Stimulated activated memory B cell treated with anti-CD40 and anti-IgM and Interleukin-4, amounts not matched to agents 10 μg/mL and 1 μg/mL and 100 μg/mL, for 72 hours (primary cell): ENCODE results near the gene KIAA1958.

Experiments used
- ATAC-seq: fragments of 150-1000 bp; cut with Tn5 transposase; 2 replicates; pipeline ENCODE4 v1.10.0; 2021
- H3K27ac Mint-ChIP-seq: one replicate; pipeline ENCODE4 v1.8.0; 2022; ENCODE audit warnings: mild to moderate bottlenecking, mixed read lengths
- H3K27me3 Mint-ChIP-seq: one replicate; pipeline ENCODE4 v1.8.0; 2022; ENCODE audit warnings: mixed read lengths
- H3K36me3 Mint-ChIP-seq: one replicate; pipeline ENCODE4 v1.8.0; 2022; ENCODE audit warnings: mixed read lengths
- H3K4me1 Mint-ChIP-seq: one replicate; pipeline ENCODE4 v1.8.0; 2022; ENCODE audit warnings: mixed read lengths
- H3K4me3 Mint-ChIP-seq: one replicate; pipeline ENCODE4 v1.8.0; 2022; ENCODE audit warnings: mild to moderate bottlenecking, moderate library complexity, mixed read lengths
- H3K9me3 Mint-ChIP-seq: one replicate; pipeline ENCODE4 v1.8.0; 2022; ENCODE audit warnings: mixed read lengths

The KIAA1958 gene

GRCh38 chr9:112552229-112553056 lies 65.8 kb downstream of the KIAA1958 start:
- Mint-ChIP-seq H3K9me3 (no peaks in the 10 kb centered on the region), H3K4me3 (no peak overlapping the region), H3K27me3 (no peaks in the 10 kb centered on the region), H3K4me1 (peaks cover 8% of the 10 kb centered on the region), H3K27ac (no peak overlapping the region), H3K36me3 (no peaks in the 10 kb centered on the region)
- ATAC-seq = no peak

- Mint-ChIP-seq H3K4me3 (no peak overlapping the region), H3K36me3 (no peaks in the 10 kb centered on the region), H3K27me3 (no peaks in the 10 kb centered on the region), H3K4me1 (peaks cover 8% of the 10 kb centered on the region), H3K9me3 (no peaks in the 10 kb centered on the region), H3K27ac (no peak overlapping the region)
- no peak for ATAC-seq
These were observed 66.7 kb downstream of the KIAA1958 start for GRCh38 chr9:112553256-112553826.

DNA sequence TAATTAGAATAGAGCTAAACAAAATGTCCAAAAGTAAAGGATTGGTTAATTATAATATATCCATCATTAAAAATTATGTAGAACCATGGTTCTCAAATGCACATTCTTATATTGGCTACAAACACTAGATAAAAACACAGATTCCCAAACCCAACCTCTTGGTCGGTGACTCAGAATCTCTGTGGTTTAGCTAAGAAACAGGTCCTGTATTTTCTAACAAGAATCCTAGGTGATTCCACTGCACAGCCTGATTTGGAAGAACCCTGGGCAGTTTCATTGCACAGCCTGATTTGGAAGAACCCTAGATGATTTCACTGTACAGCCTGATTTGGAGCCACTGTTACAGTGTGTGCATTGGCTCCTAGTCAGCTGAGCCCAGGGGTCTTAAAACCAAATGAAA lies 67.9 kb downstream of the KIAA1958 start:
- Mint-ChIP-seq H3K4me3 (no peak overlapping the region), H3K36me3 (no peaks in the 10 kb centered on the region), H3K4me1 (peaks cover 9% of the 10 kb centered on the region), H3K9me3 (no peaks in the 10 kb centered on the region), H3K27ac (no peak overlapping the region), H3K27me3 (no peaks in the 10 kb centered on the region)
- no peak for ATAC-seq

- peaks cover 6% of the 10 kb centered on the region for H3K4me1 Mint-ChIP-seq
- H3K36me3 Mint-ChIP-seq = no peaks in the 10 kb centered on the region
These were observed 68.5 kb downstream of the KIAA1958 start for GRCh38 chr9:112555101-112555643.

GRCh38 chr9:112555844-112556482 lies 69.3 kb downstream of the KIAA1958 start:
- Mint-ChIP-seq H3K9me3 (no peaks in the 10 kb centered on the region), H3K27me3 (no peaks in the 10 kb centered on the region), H3K27ac (no peak overlapping the region), H3K4me1 (peaks cover 6% of the 10 kb centered on the region), H3K4me3 (no peak overlapping the region), H3K36me3 (no peaks in the 10 kb centered on the region)
- no peak for ATAC-seq

More at GRCh38 chr9:112555101-112555643, 68.5 kb downstream of the KIAA1958 start:
- Mint-ChIP-seq H3K27ac (no peak overlapping the region), H3K27me3 (no peaks in the 10 kb centered on the region), H3K9me3 (no peaks in the 10 kb centered on the region), H3K4me3 (no peak overlapping the region)
- no peak for ATAC-seq

DNA sequence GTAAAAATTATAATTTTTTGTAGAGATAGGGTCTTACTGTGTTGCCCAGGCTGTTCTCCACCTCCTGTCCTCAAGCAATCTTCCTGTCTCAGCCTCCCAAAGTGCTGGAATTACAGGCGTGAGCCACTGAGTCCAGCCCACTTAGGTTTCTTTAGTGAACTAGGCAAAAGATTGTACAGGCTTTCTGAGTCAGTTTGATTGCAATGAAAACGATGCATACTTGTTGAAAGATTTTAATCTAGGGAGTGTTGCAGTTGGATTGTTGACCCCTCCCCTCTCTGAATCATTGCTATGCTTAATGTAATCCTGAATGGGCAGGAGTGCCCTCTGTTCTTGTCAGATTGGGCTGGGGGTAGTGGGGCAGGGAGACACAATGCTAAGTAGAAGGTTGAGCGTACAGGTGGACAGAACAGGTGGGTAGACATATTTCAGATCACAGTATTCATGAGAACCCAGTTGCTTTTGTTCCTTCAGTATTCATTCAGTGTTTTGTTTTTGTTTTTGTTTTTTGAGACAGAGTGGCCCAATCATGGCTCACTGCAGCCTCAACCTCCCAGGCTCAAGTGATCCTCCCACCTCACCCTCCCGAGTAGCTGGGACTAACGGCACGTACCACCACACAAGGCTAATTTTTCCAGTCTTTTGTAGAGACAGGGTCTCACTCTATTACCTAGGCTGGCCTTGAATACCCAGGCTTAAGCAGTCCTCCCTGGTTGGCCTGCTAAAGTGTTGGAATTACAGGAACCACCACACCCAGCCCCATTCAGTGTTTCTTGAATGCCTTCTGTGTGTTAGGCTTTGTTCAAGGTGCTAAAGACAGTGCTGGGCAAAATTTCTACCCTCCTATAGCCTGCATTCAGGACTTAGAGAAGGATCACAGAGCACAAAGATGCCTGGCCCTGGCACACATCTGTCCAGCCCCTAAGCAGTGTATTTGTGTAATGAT lies 70.1 kb downstream of the KIAA1958 start:
- no peak overlapping the region for H3K27ac Mint-ChIP-seq
- peaks cover 6% of the 10 kb centered on the region for H3K4me1 Mint-ChIP-seq
- no peak overlapping the region for H3K4me3 Mint-ChIP-seq
- H3K9me3 Mint-ChIP-seq = no peaks in the 10 kb centered on the region
- no peak for ATAC-seq
- no peaks in the 10 kb centered on the region for H3K27me3 Mint-ChIP-seq
- no peaks in the 10 kb centered on the region for H3K36me3 Mint-ChIP-seq

DNA sequence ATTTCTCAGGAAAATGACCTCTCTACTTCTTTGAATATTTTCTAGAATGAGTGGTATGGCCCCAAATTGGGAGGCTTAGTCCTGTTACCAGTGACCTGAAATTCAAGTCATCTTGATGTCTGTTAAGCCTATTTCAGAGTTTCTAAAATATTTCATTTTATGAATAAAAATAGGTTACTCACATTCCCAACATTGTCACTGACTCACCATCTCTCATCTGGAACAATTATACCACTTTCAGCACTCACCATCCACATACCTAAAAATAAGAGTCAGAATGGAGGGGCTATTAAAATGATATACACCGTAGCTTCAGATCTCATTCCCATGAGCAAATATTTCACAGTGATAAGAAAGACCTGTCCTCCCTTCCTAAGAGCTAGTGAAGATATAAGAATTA lies 71.8 kb downstream of the KIAA1958 start:
- Mint-ChIP-seq H3K36me3 (no peaks in the 10 kb centered on the region), H3K27me3 (no peaks in the 10 kb centered on the region), H3K4me1 (peaks cover 6% of the 10 kb centered on the region), H3K9me3 (no peaks in the 10 kb centered on the region), H3K27ac (no peak overlapping the region), H3K4me3 (no peak overlapping the region)
- no peak for ATAC-seq

- no peak for ATAC-seq
- no peak overlapping the region for H3K4me3 Mint-ChIP-seq
- peaks cover 6% of the 10 kb centered on the region for H3K4me1 Mint-ChIP-seq
- no peak overlapping the region for H3K27ac Mint-ChIP-seq
- no peaks in the 10 kb centered on the region for H3K9me3 Mint-ChIP-seq
- H3K36me3 Mint-ChIP-seq = no peaks in the 10 kb centered on the region
- H3K27me3 Mint-ChIP-seq = no peaks in the 10 kb centered on the region
These were observed 72.4 kb downstream of the KIAA1958 start for GRCh38 chr9:112558978-112559377.

DNA sequence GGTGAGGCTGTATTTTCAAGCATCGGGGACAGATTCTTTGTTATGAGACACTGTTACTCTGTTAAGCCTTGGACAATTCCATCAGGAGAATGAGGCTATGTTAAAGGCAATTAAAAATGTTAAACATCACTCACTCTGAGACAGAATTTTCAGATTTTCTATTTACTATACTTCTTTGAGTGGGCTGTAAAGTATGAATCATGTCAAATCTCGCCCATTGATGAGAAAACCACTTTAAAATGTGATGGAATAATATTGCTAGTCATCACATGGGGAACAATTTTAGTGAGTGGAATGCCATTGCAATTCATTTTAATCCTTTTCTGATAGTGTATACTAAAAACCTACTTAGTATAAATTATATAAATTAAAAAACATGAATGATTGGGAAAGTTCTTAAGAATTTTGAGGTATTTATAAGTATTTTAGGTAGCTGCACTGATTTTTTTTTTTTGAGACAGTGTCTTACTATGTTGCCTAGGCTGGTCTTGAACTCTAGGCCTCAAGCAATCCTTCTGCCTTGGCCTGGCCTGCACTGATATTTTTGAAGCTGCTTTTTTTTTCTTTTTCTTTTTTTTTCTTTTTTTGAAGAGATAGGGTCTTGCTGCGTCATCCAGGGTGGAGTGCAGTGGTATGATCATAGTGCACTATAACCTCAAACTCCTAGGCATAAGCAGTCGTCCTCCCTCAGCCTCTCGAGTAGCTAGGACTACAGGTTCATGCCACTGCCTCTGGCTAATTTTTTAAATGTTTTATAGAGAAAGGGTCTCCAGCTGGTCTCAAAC lies 73.2 kb downstream of the KIAA1958 start:
- H3K27ac Mint-ChIP-seq = no peak overlapping the region
- no peak overlapping the region for H3K4me3 Mint-ChIP-seq

DNA sequence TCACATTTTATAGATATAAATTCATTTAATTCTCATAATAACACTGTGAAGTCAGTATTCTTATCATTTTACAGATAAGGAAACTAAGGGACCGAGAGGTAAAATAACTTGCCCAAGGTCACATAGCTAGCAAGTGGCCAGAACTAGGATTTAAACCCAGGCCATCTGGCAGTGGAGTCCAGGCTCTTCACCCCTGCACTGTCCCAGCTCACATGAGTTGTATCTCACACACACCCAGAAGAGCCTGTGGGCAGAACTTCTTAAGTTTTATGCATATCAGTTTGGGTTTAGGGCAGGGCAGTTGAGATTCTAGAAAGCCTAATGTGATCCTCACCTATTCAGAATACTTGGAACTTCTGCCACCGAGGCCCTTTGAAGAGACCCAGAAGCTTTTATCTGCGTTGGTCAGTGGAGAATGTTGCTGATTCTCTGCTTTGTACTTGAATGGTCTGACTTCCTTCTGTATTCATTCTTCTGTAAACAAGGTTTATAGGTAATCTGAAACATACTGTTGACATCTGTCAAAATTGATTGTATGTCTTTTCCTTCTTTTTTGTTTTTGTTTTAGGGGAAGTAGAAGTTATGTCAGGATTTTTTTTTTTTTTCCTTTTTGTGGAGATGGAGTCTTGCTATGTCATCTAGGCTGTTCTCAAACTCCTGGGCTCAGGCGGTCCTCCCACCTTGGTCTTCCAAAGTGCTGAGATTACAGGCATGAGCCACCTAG lies 75.8 kb downstream of the KIAA1958 start:
- Mint-ChIP-seq H3K27me3 (no peaks in the 10 kb centered on the region), H3K36me3 (no peaks in the 10 kb centered on the region), H3K4me3 (no peak overlapping the region), H3K4me1 (peaks cover 6% of the 10 kb centered on the region), H3K27ac (no peak overlapping the region), H3K9me3 (no peaks in the 10 kb centered on the region)
- no peak for ATAC-seq

More for the DNA sequence above, 73.2 kb downstream of the KIAA1958 start:
- Mint-ChIP-seq H3K36me3 (no peaks in the 10 kb centered on the region), H3K4me1 (peaks cover 6% of the 10 kb centered on the region), H3K9me3 (no peaks in the 10 kb centered on the region), H3K27me3 (no peaks in the 10 kb centered on the region)
- no peak for ATAC-seq

GRCh38 chr9:112569186-112569585 lies 82.6 kb downstream of the KIAA1958 start:
- H3K4me1 Mint-ChIP-seq = peaks cover 8% of the 10 kb centered on the region
- H3K36me3 Mint-ChIP-seq = peaks cover under 1% of the 10 kb centered on the region
- no peak for ATAC-seq
- H3K27ac Mint-ChIP-seq = no peak overlapping the region
- no peak overlapping the region for H3K4me3 Mint-ChIP-seq
- H3K27me3 Mint-ChIP-seq = no peaks in the 10 kb centered on the region
- H3K9me3 Mint-ChIP-seq = no peaks in the 10 kb centered on the region

DNA sequence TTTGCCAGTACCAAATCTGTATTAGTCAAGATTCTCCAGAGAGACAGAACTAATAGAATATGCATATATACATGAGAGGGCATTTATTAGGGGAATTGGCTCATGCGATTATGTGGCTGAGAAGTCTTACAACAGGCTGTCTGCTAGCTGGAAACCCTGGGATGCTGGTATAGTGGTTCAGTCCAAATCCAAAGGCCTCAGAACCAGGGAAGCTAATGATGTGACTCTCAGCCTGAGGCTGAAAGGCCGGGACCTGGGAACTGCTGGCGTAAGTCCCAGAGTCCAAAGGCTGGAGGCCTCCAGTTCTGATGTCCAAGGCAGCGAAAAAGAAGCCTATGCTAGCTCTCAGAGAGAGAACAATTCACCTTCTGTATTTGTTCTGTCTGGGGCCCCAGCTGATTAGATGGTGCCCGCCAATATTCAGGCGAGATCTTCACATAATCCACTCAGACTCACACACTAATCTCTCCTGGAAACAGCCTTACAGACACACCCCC lies 84.1 kb downstream of the KIAA1958 start:
- Mint-ChIP-seq H3K27ac (no peak overlapping the region), H3K9me3 (no peaks in the 10 kb centered on the region), H3K4me3 (no peak overlapping the region), H3K4me1 (peaks cover 8% of the 10 kb centered on the region), H3K27me3 (no peaks in the 10 kb centered on the region), H3K36me3 (peaks cover 11% of the 10 kb centered on the region)
- no peak for ATAC-seq

- peaks cover 17% of the 10 kb centered on the region for H3K36me3 Mint-ChIP-seq
- H3K4me1 Mint-ChIP-seq = peaks cover 8% of the 10 kb centered on the region
- no peak for ATAC-seq
- no peaks in the 10 kb centered on the region for H3K9me3 Mint-ChIP-seq
- no peak overlapping the region for H3K27ac Mint-ChIP-seq
- H3K4me3 Mint-ChIP-seq = no peak overlapping the region
- H3K27me3 Mint-ChIP-seq = no peaks in the 10 kb centered on the region
These were observed 85.2 kb downstream of the KIAA1958 start for GRCh38 chr9:112571624-112572355.
